Stimulated activated memory B cell treated with anti-CD40 and anti-IgM and Interleukin-4, amounts not matched to agents 10 μg/mL and 1 μg/mL and 100 μg/mL, for 72 hours (primary cell): ENCODE measurements around the gene LILRB2.

ENCODE experiments used
- ATAC-seq: fragments of 150-1000 bp; cut with Tn5 transposase; 2 replicates; pipeline ENCODE4 v1.10.0; 2021
- H3K27ac Mint-ChIP-seq: one replicate; pipeline ENCODE4 v1.8.0; 2022; ENCODE audit warnings: mild to moderate bottlenecking, mixed read lengths
- H3K27me3 Mint-ChIP-seq: one replicate; pipeline ENCODE4 v1.8.0; 2022; ENCODE audit warnings: mixed read lengths
- H3K36me3 Mint-ChIP-seq: one replicate; pipeline ENCODE4 v1.8.0; 2022; ENCODE audit warnings: mixed read lengths
- H3K4me1 Mint-ChIP-seq: one replicate; pipeline ENCODE4 v1.8.0; 2022; ENCODE audit warnings: mixed read lengths
- H3K4me3 Mint-ChIP-seq: one replicate; pipeline ENCODE4 v1.8.0; 2022; ENCODE audit warnings: mild to moderate bottlenecking, moderate library complexity, mixed read lengths
- H3K9me3 Mint-ChIP-seq: one replicate; pipeline ENCODE4 v1.8.0; 2022; ENCODE audit warnings: mixed read lengths

LILRB2 gene

GRCh38 chr19:54271106-54271505 is 9.8 kb downstream of the LILRB2 start:
- Mint-ChIP-seq H3K4me1 (peaks cover 19% of the 10 kb centered on the region), H3K27ac (no peak overlapping the region), H3K9me3 (no peaks in the 10 kb centered on the region), H3K4me3 (no peak overlapping the region), H3K27me3 (peaks cover 45% of the 10 kb centered on the region), H3K36me3 (no peaks in the 10 kb centered on the region)
- ATAC-seq, result peak; percentile 47

GRCh38 chr19:54268936-54269335 is 12.0 kb downstream of the LILRB2 start:
- H3K36me3 Mint-ChIP-seq, result no peaks in the 10 kb centered on the region
- H3K9me3 Mint-ChIP-seq, result no peaks in the 10 kb centered on the region
- H3K27ac Mint-ChIP-seq, result no peak overlapping the region
- peaks cover 36% of the 10 kb centered on the region for H3K27me3 Mint-ChIP-seq
- peaks cover 21% of the 10 kb centered on the region for H3K4me1 Mint-ChIP-seq
- H3K4me3 Mint-ChIP-seq, result no peak overlapping the region
- ATAC-seq, result no peak

- peak; percentile 69 for ATAC-seq
These were observed 14.8 kb downstream of the LILRB2 start for GRCh38 chr19:54266133-54266532.

GRCh38 chr19:54262470-54262869 is 18.4 kb downstream of the LILRB2 start:
- no peaks in the 10 kb centered on the region for H3K9me3 Mint-ChIP-seq
- H3K27me3 Mint-ChIP-seq, result peaks cover 16% of the 10 kb centered on the region
- no peak for ATAC-seq
- H3K27ac Mint-ChIP-seq, result no peak overlapping the region
- H3K4me3 Mint-ChIP-seq, result no peak overlapping the region
- H3K4me1 Mint-ChIP-seq, result peaks cover 7% of the 10 kb centered on the region
- no peaks in the 10 kb centered on the region for H3K36me3 Mint-ChIP-seq

More at GRCh38 chr19:54266133-54266532, 14.8 kb downstream of the LILRB2 start:
- H3K27ac Mint-ChIP-seq, result no peak overlapping the region
- no peak overlapping the region for H3K4me3 Mint-ChIP-seq
- H3K4me1 Mint-ChIP-seq, result peaks cover 9% of the 10 kb centered on the region
- H3K9me3 Mint-ChIP-seq, result no peaks in the 10 kb centered on the region
- H3K36me3 Mint-ChIP-seq, result no peaks in the 10 kb centered on the region
- peaks cover 18% of the 10 kb centered on the region for H3K27me3 Mint-ChIP-seq

- H3K9me3 Mint-ChIP-seq, result no peaks in the 10 kb centered on the region
These were observed 18.8 kb downstream of the LILRB2 start for GRCh38 chr19:54262066-54262465.

GRCh38 chr19:54257116-54257480 is 23.8 kb downstream of the LILRB2 start, which contains the start of gene LILRB5:
Gene LILRB5 (minus strand): TSS chr19:54257273. CDS start chr19:54257193, 80 bp downstream.
- ATAC-seq, result no peak
- Mint-ChIP-seq H3K36me3 (no peaks in the 10 kb centered on the region), H3K27ac (no peak within 1 kb of the TSS), H3K9me3 (no peaks in the 10 kb centered on the region), H3K4me1 (no peaks in the 10 kb centered on the region), H3K27me3 (peaks cover 47% of the 10 kb centered on the region), H3K4me3 (no peak within 1 kb of the TSS)

More at GRCh38 chr19:54262066-54262465, 18.8 kb downstream of the LILRB2 start:
- Mint-ChIP-seq H3K27ac (no peak overlapping the region), H3K36me3 (no peaks in the 10 kb centered on the region), H3K4me1 (peaks cover 7% of the 10 kb centered on the region), H3K27me3 (peaks cover 19% of the 10 kb centered on the region), H3K4me3 (no peak overlapping the region)
- no peak for ATAC-seq

- H3K4me1 Mint-ChIP-seq, result no peaks in the 10 kb centered on the region
- no peaks in the 10 kb centered on the region for H3K36me3 Mint-ChIP-seq
- ATAC-seq, result no peak
- H3K9me3 Mint-ChIP-seq, result no peaks in the 10 kb centered on the region
- H3K27me3 Mint-ChIP-seq, result peaks cover 53% of the 10 kb centered on the region
- H3K4me3 Mint-ChIP-seq, result no peak overlapping the region
- no peak overlapping the region for H3K27ac Mint-ChIP-seq
These were observed 24.4 kb downstream of the LILRB2 start for GRCh38 chr19:54256250-54257115.

- H3K27me3 Mint-ChIP-seq, result peaks cover 65% of the 10 kb centered on the region
These were observed 25.7 kb downstream of the LILRB2 start for GRCh38 chr19:54255105-54255775.

GRCh38 chr19:54254195-54254906 is 26.6 kb downstream of the LILRB2 start:
- no peak for ATAC-seq
- Mint-ChIP-seq H3K36me3 (no peaks in the 10 kb centered on the region), H3K27ac (no peak overlapping the region), H3K4me1 (peaks cover 6% of the 10 kb centered on the region), H3K4me3 (no peak overlapping the region), H3K27me3 (peaks cover 67% of the 10 kb centered on the region), H3K9me3 (no peaks in the 10 kb centered on the region)

More at GRCh38 chr19:54255105-54255775, 25.7 kb downstream of the LILRB2 start:
- no peak for ATAC-seq
- Mint-ChIP-seq H3K4me1 (peaks cover 5% of the 10 kb centered on the region), H3K9me3 (no peaks in the 10 kb centered on the region), H3K27ac (no peak overlapping the region), H3K4me3 (no peak overlapping the region), H3K36me3 (no peaks in the 10 kb centered on the region)

- no peak for ATAC-seq
- Mint-ChIP-seq H3K27ac (no peak overlapping the region), H3K4me1 (peaks cover 7% of the 10 kb centered on the region), H3K27me3 (peaks cover 67% of the 10 kb centered on the region), H3K36me3 (no peaks in the 10 kb centered on the region), H3K9me3 (no peaks in the 10 kb centered on the region), H3K4me3 (no peak overlapping the region)
These were observed 27.3 kb downstream of the LILRB2 start for GRCh38 chr19:54253331-54254194.

GRCh38 chr19:54252845-54253244 is 28.1 kb downstream of the LILRB2 start:
- no peaks in the 10 kb centered on the region for H3K36me3 Mint-ChIP-seq
- peaks cover 69% of the 10 kb centered on the region for H3K27me3 Mint-ChIP-seq
- no peak overlapping the region for H3K27ac Mint-ChIP-seq
- no peak overlapping the region for H3K4me3 Mint-ChIP-seq
- no peak for ATAC-seq
- H3K4me1 Mint-ChIP-seq, result peaks cover 14% of the 10 kb centered on the region
- no peaks in the 10 kb centered on the region for H3K9me3 Mint-ChIP-seq

GRCh38 chr19:54252243-54252642 is 28.7 kb downstream of the LILRB2 start:
- no peaks in the 10 kb centered on the region for H3K9me3 Mint-ChIP-seq
- no peak for ATAC-seq
- peaks cover 20% of the 10 kb centered on the region for H3K4me1 Mint-ChIP-seq
- no peak overlapping the region for H3K4me3 Mint-ChIP-seq
- H3K27ac Mint-ChIP-seq, result no peak overlapping the region
- no peaks in the 10 kb centered on the region for H3K36me3 Mint-ChIP-seq
- H3K27me3 Mint-ChIP-seq, result peaks cover 69% of the 10 kb centered on the region

- Mint-ChIP-seq H3K27ac (no peak overlapping the region), H3K4me3 (no peak overlapping the region), H3K9me3 (no peaks in the 10 kb centered on the region), H3K27me3 (peaks cover 71% of the 10 kb centered on the region), H3K36me3 (no peaks in the 10 kb centered on the region), H3K4me1 (peaks cover 21% of the 10 kb centered on the region)
- peak; percentile 68 for ATAC-seq
These were observed 32.8 kb downstream of the LILRB2 start for GRCh38 chr19:54248016-54248601.
